HepG2 (cell line): ENCODE measurements around the gene PRR29. TPM values are rescaled to one million over a fixed set of nuclear protein-coding genes. Genes with fewer than 3 reads are reported as not detected.
A peak's percentile ranks its signal among the peaks of the same experiment; 100 is the strongest.

ENCODE experiments used
- DNMT1 ChIP-seq: sonication (generic); formaldehyde crosslinking; IDR thresholded peaks from 2 replicates; pipeline ENCODE4 v1.5.1; 2020; ENCODE audit warnings: mild to moderate bottlenecking, missing genetic modification reagents
- DPF2 ChIP-seq: sonication (generic); formaldehyde crosslinking; IDR thresholded peaks from 2 replicates; pipeline ENCODE4 v1.4.0; 2020; ENCODE audit warnings: mild to moderate bottlenecking, low read depth, missing genetic modification reagents, borderline replicate concordance
- GABPB1 ChIP-seq: IDR thresholded peaks from 2 replicates; pipeline ENCODE4 v1.6.1; 2016; ENCODE audit warnings: mild to moderate bottlenecking, missing genetic modification reagents, moderate library complexity, missing compliant biosample characterization
- GLI4 ChIP-seq: sonication (generic); formaldehyde crosslinking; IDR thresholded peaks from 2 replicates; pipeline ENCODE4 v1.5.1; 2020; ENCODE audit warnings: missing genetic modification reagents, mild to moderate bottlenecking, moderate library complexity, borderline replicate concordance
- GTF3A ChIP-seq: sonication (generic); formaldehyde crosslinking; conservative IDR thresholded peaks from 2 replicates; pipeline ENCODE4 v1.4.0; 2020; ENCODE audit warnings: mild to moderate bottlenecking, missing genetic modification reagents
- GZF1 ChIP-seq: sonication (generic); formaldehyde crosslinking; IDR thresholded peaks from 2 replicates; pipeline ENCODE4 v1.5.1; 2020; ENCODE audit warnings: mild to moderate bottlenecking, missing genetic modification reagents
- HOXA7 ChIP-seq: sonication (generic); formaldehyde crosslinking; IDR thresholded peaks from 2 replicates; pipeline ENCODE4 v1.8.1; 2022; ENCODE audit warnings: mild to moderate bottlenecking, missing genetic modification reagents, moderate library complexity
- MAX ChIP-seq: IDR thresholded peaks from 2 replicates; pipeline ENCODE4 v1.6.1; 2012; ENCODE audit warnings: inconsistent platforms
- MTF1 ChIP-seq: sonication (generic); formaldehyde crosslinking; IDR thresholded peaks from 2 replicates; pipeline ENCODE4 v1.5.0; 2020; ENCODE audit warnings: missing genetic modification reagents
- NR2C2 ChIP-seq: sonication (generic); formaldehyde crosslinking; IDR thresholded peaks from 2 replicates; pipeline ENCODE4 v1.4.0; 2020; ENCODE audit warnings: missing genetic modification reagents, mild to moderate bottlenecking, moderate library complexity, borderline replicate concordance
- RAD21 ChIP-seq: fragments of 450-650 bp; formaldehyde crosslinking; IDR thresholded peaks from 2 replicates; pipeline ENCODE4 v1.5.0; 2020; ENCODE audit warnings: mild to moderate bottlenecking
- RNF2 ChIP-seq: fragments of 450-650 bp; conservative IDR thresholded peaks from 2 replicates; pipeline ENCODE4 v1.6.1; 2016; ENCODE audit warnings: low read depth
- SKIL ChIP-seq: sonication (generic); formaldehyde crosslinking; IDR thresholded peaks from 2 replicates; pipeline ENCODE4 v1.8.0; 2022; ENCODE audit warnings: missing genetic modification reagents, mild to moderate bottlenecking, moderate library complexity, borderline replicate concordance
- SRF ChIP-seq: IDR thresholded peaks from 2 replicates; pipeline ENCODE4 v1.6.1; 2011; ENCODE audit warnings: mild to moderate bottlenecking, low read depth, low read length, moderate library complexity
- SRSF1 ChIP-seq: fragments of 200-400 bp; formaldehyde crosslinking; optimal IDR thresholded peaks from 2 replicates; pipeline ENCODE3; 2017; ENCODE audit warnings: mild to moderate bottlenecking, low read depth, low read length, moderate library complexity
- SYNCRIP ChIP-seq: fragments of 200-400 bp; formaldehyde crosslinking; IDR thresholded peaks from 2 replicates; pipeline ENCODE4 v1.6.1; 2018; ENCODE audit warnings: mild to moderate bottlenecking, low read depth, low read length; ENCODE audit not compliant: insufficient read depth
- TBX2 ChIP-seq: sonication (generic); formaldehyde crosslinking; IDR thresholded peaks from 2 replicates; pipeline ENCODE4 v1.5.0; 2020; ENCODE audit warnings: missing genetic modification reagents, mild to moderate bottlenecking, borderline replicate concordance
- TRIM24 ChIP-seq: sonication (generic); formaldehyde crosslinking; IDR thresholded peaks from 2 replicates; pipeline ENCODE4 v1.8.0; 2022; ENCODE audit warnings: mild to moderate bottlenecking, missing genetic modification reagents
- TSC22D2 ChIP-seq: sonication (generic); formaldehyde crosslinking; IDR thresholded peaks from 2 replicates; pipeline ENCODE4 v1.5.1; 2020; ENCODE audit warnings: missing genetic modification reagents, mild to moderate bottlenecking, borderline replicate concordance
- U2AF1 ChIP-seq: fragments of 200-400 bp; formaldehyde crosslinking; optimal IDR thresholded peaks from 2 replicates; pipeline ENCODE3; 2017; ENCODE audit warnings: mild to moderate bottlenecking, low read depth, low read length
- ZBTB42 ChIP-seq: sonication (generic); formaldehyde crosslinking; IDR thresholded peaks from 2 replicates; pipeline ENCODE4 v1.5.0; 2020; ENCODE audit warnings: mild to moderate bottlenecking, missing genetic modification reagents
- ZNF180 ChIP-seq: sonication (generic); formaldehyde crosslinking; IDR thresholded peaks from 2 replicates; pipeline ENCODE4 v1.4.0; 2020; ENCODE audit warnings: low read depth, missing genetic modification reagents, borderline replicate concordance
- ZNF260 ChIP-seq: sonication (generic); formaldehyde crosslinking; IDR thresholded peaks from 2 replicates; pipeline ENCODE4 v1.4.0; 2020; ENCODE audit warnings: missing genetic modification reagents, low read depth, mild to moderate bottlenecking, borderline replicate concordance
- ZNF382 ChIP-seq: sonication (generic); formaldehyde crosslinking; IDR thresholded peaks from 2 replicates; pipeline ENCODE4 v1.5.0; 2020; ENCODE audit warnings: missing genetic modification reagents, mild to moderate bottlenecking, borderline replicate concordance
- ZNF484 ChIP-seq: sonication (generic); formaldehyde crosslinking; IDR thresholded peaks from 2 replicates; pipeline ENCODE4 v1.5.1; 2020; ENCODE audit warnings: mild to moderate bottlenecking, low read depth, missing genetic modification reagents, borderline replicate concordance
- ZNF513 ChIP-seq: sonication (generic); formaldehyde crosslinking; conservative IDR thresholded peaks from 2 replicates; pipeline ENCODE4 v1.5.0; 2020; ENCODE audit warnings: missing genetic modification reagents
- ZNF549 ChIP-seq: sonication (generic); formaldehyde crosslinking; IDR thresholded peaks from 2 replicates; pipeline ENCODE4 v1.5.0; 2020; ENCODE audit warnings: missing genetic modification reagents
- ZNF672 ChIP-seq: sonication (generic); formaldehyde crosslinking; IDR thresholded peaks from 2 replicates; pipeline ENCODE4 v1.8.1; 2022; ENCODE audit warnings: missing genetic modification reagents
- ZSCAN21 ChIP-seq: sonication (generic); formaldehyde crosslinking; IDR thresholded peaks from 2 replicates; pipeline ENCODE4 v1.8.0; 2022; ENCODE audit warnings: mild to moderate bottlenecking, missing genetic modification reagents, moderate library complexity, borderline replicate concordance
- polyA plus RNA-seq, 8 experiments: library from polyadenylated mRNA; depleted of rRNA in 3 of 8; stranded (reverse) in 7 of 8; unstranded in 1 of 8; fragments of >200 nt; fragmentation: Illumina TruSeq in 4 of 8; extraction: Trizol in 4 of 8; gene quantifications; 2 replicates each; pipeline versions ENCODE4 v1.2.1 to v1.2.3, GENCODE V29; 2011 to 2016; ENCODE audit warnings: low read depth in 4 of 8, missing spikeins in 1 of 8, mixed read lengths in 1 of 8; ENCODE audit not compliant: insufficient read depth in 1 of 8
- total RNA-seq, 5 experiments: library from RNA; depleted of rRNA; stranded (reverse); fragments of >200 nt; fragmentation: Illumina TruSeq; extraction: Trizol; gene quantifications; 2 replicates each; pipeline ENCODE4 v1.2.3, GENCODE V29; 2016; ENCODE audit warnings: low read depth in 1 of 5

The PRR29 gene
- total and polyA plus RNA-seq, 2 of the 13 experiments (the other 11 are each of a cell fraction or from before 2014, with no cell fraction given): 0.07 to 0.20 TPM

- no peak for TF ChIP-seq ZNF260
- no peak for TF ChIP-seq ZNF382
- no peak for TF ChIP-seq U2AF1
- no peak for TF ChIP-seq ZSCAN21 (CRISPR knock-in tag)
- no peak for TF ChIP-seq ZNF513 (CRISPR knock-in tag)
- no peak for TF ChIP-seq ZNF180 (CRISPR knock-in tag)
- TF ChIP-seq MAX: peak; percentile 43; the same call in 1 of the 2 replicates
- TF ChIP-seq GABPB1 (CRISPR knock-in tag): peak; percentile 87
- TF ChIP-seq DNMT1: no peak
- TF ChIP-seq TRIM24: no peak
- no peak for TF ChIP-seq GTF3A (CRISPR knock-in tag)
- no peak for TF ChIP-seq SRF
- TF ChIP-seq NR2C2 (CRISPR knock-in tag): no peak
- no peak for TF ChIP-seq DPF2 (CRISPR knock-in tag)
- no peak for TF ChIP-seq ZNF484
- TF ChIP-seq GLI4: no peak
- no peak for TF ChIP-seq HOXA7 (CRISPR knock-in tag)
- no peak for TF ChIP-seq SRSF1
- TF ChIP-seq TSC22D2 (CRISPR knock-in tag): no peak
- TF ChIP-seq SKIL: no peak
- TF ChIP-seq SYNCRIP: no peak
- TF ChIP-seq RAD21 (CRISPR knock-in tag): no peak
- TF ChIP-seq RNF2: no peak
- no peak for TF ChIP-seq ZNF672 (CRISPR knock-in tag)
- no peak for TF ChIP-seq ZBTB42 (CRISPR knock-in tag)
- TF ChIP-seq TBX2 (CRISPR knock-in tag): peak; percentile 39; the same call in 1 of the 2 replicates
- no peak for TF ChIP-seq MTF1
- no peak for TF ChIP-seq GZF1
- TF ChIP-seq ZNF549: no peak
These were observed at the start of gene PRR29 (continued) for GRCh38 chr17:63998050-63998720.
